ENCODE data around the gene NEXMIF. TPM values are rescaled to one million over a fixed set of nuclear protein-coding genes. Genes with fewer than 3 reads are reported as not detected.

NEXMIF gene
- total and polyA plus RNA-seq, 2 of the 8 experiments (the other 6 are each of a cell fraction or from before 2014, with no cell fraction given), result 0.18 to 0.73 TPM

DNA sequence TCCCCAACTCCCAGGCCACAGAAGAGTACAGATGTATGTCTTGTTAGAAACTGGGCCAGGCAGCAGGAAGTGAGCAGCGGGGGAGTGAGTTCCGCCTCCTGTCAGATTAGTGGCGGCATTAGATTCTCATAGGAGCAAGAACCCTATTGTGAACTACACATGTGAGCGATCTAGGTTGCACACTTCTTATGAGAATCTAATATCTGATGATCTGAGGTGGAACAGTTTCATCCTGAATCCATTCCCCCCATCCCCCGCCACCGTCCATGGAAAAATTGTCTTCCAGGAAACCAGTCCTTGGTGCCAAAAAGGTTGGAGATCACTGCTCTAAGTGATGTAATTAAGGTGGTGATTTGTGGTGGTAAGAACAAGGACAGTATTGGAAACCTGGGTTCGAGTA is 24.5 kb upstream of the NEXMIF start:
- FAIRE-seq (no peak), DNase-seq (ENCODE audit: low read depth in 1 of 2, low spot score in 2 of 2) (no peak)
- Histone ChIP-seq H4K8ac (ENCODE audit: extremely low read depth, insufficient read depth, low read length) (no peak overlapping the region), H2AK5ac (ENCODE audit: low read depth, low read length) (no peak overlapping the region), H4K5ac (ENCODE audit: insufficient read length, low read depth, low read length) (no peak overlapping the region), H3K23ac (ENCODE audit: insufficient read length) (no peak overlapping the region), H4K91ac (replicated peaks; ENCODE audit: insufficient read length, low read length) (no peak overlapping the region), H3K79me2 (ENCODE audit: control insufficient read depth in 1 of 2, insufficient read depth in 2 of 2, low read length in 2 of 2) (no peaks in the 10 kb centered on the region), H3K27ac (ENCODE audit: low read depth, low read length) (no peak overlapping the region), H3K18ac (ENCODE audit: extremely low read depth, low read length) (no peak overlapping the region), H3K9me3 (ENCODE audit: insufficient read depth in 2 of 2, low read depth in 1 of 2, low read length in 1 of 2) (no peaks in the 10 kb centered on the region; a peak in 1 of 4 replicates), H3K36me3 (ENCODE audit: control insufficient read depth in 2 of 4, insufficient read depth in 4 of 4, low read length in 3 of 4) (no peaks in the 10 kb centered on the region), H3K9ac (replicated peaks in 1 of 4; ENCODE audit: extremely low read depth in 1 of 4, low read depth in 3 of 4, low read length in 3 of 4) (no peak overlapping the region), H3K4me1 (replicated peaks in 1 of 4; ENCODE audit: control insufficient read depth in 3 of 4, insufficient read depth in 4 of 4, low read length in 3 of 4) (no peaks in the 10 kb centered on the region), H3K4me3 (ENCODE audit: extremely low read depth in 1 of 4, insufficient read depth in 2 of 4, low read depth in 3 of 4, low read length in 4 of 4) (no peak overlapping the region), H3K79me1 (ENCODE audit: low read depth, low read length) (no peaks in the 10 kb centered on the region), H3K23me2 (ENCODE audit: low read depth, low read length) (no peaks in the 10 kb centered on the region), H2AFZ (ENCODE audit: low read length) (no peak overlapping the region), H3K56ac (replicated peaks; ENCODE audit: insufficient read length, low read depth, low read length) (no peak overlapping the region), H3K27me3 (replicated peaks in 1 of 4; ENCODE audit: control insufficient read depth in 3 of 4, extremely low read depth in 1 of 4, insufficient read depth in 3 of 4, low read length in 3 of 4) (no peaks in the 10 kb centered on the region), H3K14ac (ENCODE audit: insufficient read length) (no peak overlapping the region), H3K4me2 (ENCODE audit: insufficient read depth in 1 of 2, low read depth in 2 of 2, low read length in 2 of 2) (no peak overlapping the region), H2BK20ac (ENCODE audit: low read length) (no peak overlapping the region), H2BK15ac (ENCODE audit: low read length) (no peak overlapping the region), H2BK120ac (replicated peaks; ENCODE audit: low read depth, low read length) (no peak overlapping the region), H2BK12ac (ENCODE audit: low read depth, low read length) (no peak overlapping the region), H4K20me1 (replicated peaks in 1 of 2; ENCODE audit: control insufficient read depth in 1 of 2, insufficient read depth in 2 of 2, low read length in 2 of 2) (no peaks in the 10 kb centered on the region), H2BK5ac (ENCODE audit: low read depth, low read length) (no peak overlapping the region), H3K4ac (replicated peaks; ENCODE audit: insufficient read length, low read depth, low read length) (no peak overlapping the region)
- 90% methylated on average over 7 of the region's 7 CpGs; no CpG with 5 or more reads in 1 of the 2 experiments for WGBS, 2 experiments (ENCODE audit: extremely low coverage in 1 of 2, insufficient coverage in 1 of 2, insufficient read length in 1 of 2, insufficient replicate concordance in 2 of 2, low coverage in 1 of 2, low lambda C conversion rate in 2 of 2, missing lambda C conversion rate in 1 of 2)
- CTCF ChIA-PET (ENCODE audit: partially characterized antibody), result no interaction called here
- POLR2A ChIA-PET (ENCODE audit: partially characterized antibody), result no interaction called here
- no peak for TF ChIP-seq POU5F1 (IDR thresholded peaks at IDR 0.05; ENCODE audit: low read depth, low read length)
- no peak for TF ChIP-seq SAP30 (IDR thresholded peaks at IDR 0.05; ENCODE audit: insufficient read depth, insufficient replicate concordance, low read length)
- TF ChIP-seq, protein P1, sequence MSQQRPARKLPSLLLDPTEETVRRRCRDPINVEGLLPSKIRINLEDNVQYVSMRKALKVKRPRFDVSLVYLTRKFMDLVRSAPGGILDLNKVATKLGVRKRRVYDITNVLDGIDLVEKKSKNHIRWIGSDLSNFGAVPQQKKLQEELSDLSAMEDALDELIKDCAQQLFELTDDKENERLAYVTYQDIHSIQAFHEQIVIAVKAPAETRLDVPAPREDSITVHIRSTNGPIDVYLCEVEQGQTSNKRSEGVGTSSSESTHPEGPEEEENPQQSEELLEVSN (IDR thresholded peaks at IDR 0.05), result no peak
- no peak for TF ChIP-seq PHF8 (conservative IDR thresholded peaks at IDR 0.05; ENCODE audit: low read depth, low read length)
